GM12874 (cell line): ENCODE results near the gene REV3L.

Source experiments
- TF ChIP-seq, protein P1 (sequence below): IDR thresholded peaks from 2 replicates; pipeline ENCODE4 v1.5.1; 2011; ENCODE audit warnings: low read depth, mild to moderate bottlenecking, control low read depth, low read length, moderate library complexity; ENCODE audit not compliant: insufficient read depth

REV3L gene

DNA sequence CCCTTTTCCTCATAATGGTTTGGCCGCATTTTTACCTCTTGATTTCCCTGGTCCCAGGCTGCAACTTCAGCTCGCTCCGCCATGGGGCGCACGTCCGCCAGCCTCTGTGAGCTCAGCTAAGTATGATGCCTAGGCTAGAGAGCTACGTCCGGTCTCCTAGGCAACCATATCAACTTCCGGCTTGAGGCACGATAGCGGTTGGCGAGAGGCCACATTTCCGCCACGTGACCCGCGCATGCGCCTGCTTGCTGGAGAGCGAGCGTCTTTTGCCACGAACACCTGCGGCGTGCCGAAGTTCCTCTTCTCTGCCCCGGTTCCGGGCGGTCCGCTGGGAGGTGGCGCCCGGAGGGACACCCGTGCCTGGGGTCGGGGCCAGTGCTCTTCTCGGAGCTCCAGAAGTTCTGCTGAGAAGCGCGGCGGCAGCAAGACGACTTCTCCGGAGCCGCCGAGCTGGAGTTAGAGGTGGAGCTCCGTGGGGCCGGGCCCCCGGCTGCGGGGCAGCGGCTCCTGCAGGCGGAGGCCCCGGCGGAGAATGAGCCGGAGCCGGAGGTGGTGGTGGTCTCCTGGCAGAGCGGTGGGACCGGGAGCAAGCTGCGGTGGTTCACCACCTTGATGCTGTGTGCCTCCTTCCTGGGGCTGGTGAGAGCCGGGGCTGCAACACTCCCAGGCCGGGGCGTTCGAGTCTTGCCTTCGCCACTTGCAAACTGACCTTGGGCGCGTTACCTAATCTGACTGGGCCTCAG, 223.8 kb downstream of the REV3L start:
- TF ChIP-seq, protein P1, sequence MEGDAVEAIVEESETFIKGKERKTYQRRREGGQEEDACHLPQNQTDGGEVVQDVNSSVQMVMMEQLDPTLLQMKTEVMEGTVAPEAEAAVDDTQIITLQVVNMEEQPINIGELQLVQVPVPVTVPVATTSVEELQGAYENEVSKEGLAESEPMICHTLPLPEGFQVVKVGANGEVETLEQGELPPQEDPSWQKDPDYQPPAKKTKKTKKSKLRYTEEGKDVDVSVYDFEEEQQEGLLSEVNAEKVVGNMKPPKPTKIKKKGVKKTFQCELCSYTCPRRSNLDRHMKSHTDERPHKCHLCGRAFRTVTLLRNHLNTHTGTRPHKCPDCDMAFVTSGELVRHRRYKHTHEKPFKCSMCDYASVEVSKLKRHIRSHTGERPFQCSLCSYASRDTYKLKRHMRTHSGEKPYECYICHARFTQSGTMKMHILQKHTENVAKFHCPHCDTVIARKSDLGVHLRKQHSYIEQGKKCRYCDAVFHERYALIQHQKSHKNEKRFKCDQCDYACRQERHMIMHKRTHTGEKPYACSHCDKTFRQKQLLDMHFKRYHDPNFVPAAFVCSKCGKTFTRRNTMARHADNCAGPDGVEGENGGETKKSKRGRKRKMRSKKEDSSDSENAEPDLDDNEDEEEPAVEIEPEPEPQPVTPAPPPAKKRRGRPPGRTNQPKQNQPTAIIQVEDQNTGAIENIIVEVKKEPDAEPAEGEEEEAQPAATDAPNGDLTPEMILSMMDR = peak; percentile 95

DNA sequence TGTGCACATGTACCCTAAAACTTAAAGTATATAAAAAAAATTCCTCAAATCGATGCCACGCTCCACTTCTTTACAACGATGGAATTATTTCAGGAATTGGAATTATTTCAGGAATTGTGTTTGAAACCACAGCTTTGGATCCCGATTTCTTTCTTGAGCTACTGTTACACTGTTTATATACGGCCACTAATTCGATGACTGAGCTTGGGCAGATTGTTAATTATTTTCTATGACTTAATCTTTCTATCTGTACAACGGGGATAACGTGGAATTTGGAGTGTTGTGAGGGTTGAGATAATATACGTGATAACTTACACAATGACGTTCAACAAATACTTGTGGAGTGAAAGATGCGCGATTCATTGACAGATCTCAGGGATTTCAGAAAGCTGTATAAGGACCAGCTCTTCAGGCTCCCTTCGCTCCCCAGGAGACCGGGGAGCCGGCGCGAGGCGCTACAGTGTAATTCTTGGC, 224.4 kb downstream of the REV3L start:
- TF ChIP-seq, protein P1 = no peak

DNA sequence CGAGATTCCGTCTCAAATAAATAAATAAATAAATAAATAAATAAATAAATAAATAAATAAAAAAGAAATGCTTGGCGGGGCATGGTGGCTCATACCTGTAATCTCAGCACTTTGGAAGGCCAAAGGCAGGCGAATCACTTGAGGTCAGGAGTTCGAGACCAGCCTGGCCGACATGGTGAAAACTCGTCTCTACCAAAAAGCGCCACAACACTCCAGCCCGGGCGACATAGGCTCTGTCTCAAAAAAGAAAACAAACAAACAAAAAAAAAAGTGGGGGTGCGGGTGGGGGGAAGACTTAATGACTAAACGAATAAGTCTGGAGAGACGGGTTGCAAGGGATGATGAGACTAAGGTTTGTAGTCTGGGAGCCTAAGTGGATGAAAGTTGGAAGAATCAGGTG, 225.0 kb downstream of the REV3L start:
- TF ChIP-seq, protein P1 = no peak

DNA sequence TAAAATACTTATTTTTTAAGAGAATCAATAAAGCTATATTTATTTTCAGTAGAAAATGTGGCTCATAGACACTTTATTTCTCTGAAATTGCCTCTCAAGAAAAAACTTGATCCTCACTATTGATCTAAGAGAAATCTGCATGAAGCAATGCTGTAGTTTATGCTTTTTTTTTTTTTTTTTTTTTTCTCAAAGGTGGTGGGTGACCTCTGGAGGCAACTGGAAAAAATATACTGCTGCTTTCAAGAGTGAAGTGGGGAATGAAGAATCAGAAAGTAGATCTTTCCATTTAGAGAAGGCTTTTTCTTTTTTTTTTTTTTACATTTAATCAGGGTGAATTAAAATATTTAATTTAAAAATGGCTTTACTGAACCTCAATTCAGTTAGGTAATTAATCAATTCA, 226.4 kb downstream of the REV3L start:
- TF ChIP-seq, protein P1 = no peak

DNA sequence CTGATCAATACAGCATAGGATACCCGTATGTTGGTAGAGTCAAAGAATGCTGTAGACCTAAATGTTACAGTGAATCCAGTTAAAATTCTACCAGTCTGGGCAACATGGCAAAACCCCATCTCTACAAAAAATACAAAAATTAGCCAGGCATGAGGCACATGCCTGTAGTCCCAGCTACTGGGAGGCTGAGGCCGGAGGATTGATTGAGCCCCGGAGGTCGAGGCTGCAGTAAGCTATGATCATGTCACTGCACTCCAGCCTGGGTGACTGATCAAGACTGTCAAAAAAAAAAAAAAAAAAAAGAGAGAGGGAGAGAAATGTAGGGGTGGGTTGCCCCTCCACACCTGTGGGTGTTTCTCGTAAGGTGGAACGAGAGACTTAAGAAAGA, 228.2 kb downstream of the REV3L start:
- TF ChIP-seq, protein P1 = no peak

DNA sequence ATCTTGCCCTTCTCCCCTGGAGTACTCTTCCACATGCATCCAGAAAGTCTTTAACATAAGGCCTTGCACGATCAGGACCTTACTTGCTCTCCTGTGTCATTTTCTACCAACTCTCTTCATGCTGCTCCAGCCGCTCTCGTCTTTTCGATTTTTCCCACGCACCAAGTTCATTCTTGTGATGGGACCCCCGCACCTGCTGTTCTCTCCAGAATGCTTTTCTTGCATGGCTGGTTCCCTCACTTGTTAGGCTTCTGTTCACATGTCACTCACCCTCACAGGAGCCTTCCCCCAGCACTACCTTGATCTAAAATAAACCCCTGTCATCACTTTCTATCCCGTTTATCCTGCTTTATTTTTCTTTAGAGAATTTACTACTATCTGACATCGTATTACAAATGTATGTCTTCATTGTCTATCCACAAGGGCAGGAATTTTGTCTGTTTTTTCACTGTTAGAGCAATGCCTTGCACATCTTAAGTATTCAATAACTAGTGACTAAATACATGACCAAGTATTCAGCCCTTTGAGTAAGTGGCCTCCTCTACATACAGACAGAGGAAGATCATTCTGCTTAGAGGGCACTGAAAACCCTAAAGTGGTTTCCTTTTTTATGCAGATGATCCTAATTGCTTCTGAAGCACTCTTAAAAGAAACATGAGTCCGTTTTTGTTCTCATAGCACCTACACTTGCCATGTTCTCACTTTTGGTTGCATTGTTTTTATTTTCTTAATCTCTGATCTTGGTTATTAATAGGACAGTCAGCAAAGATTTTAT, 228.8 kb downstream of the REV3L start:
- TF ChIP-seq, protein P1 = no peak

DNA sequence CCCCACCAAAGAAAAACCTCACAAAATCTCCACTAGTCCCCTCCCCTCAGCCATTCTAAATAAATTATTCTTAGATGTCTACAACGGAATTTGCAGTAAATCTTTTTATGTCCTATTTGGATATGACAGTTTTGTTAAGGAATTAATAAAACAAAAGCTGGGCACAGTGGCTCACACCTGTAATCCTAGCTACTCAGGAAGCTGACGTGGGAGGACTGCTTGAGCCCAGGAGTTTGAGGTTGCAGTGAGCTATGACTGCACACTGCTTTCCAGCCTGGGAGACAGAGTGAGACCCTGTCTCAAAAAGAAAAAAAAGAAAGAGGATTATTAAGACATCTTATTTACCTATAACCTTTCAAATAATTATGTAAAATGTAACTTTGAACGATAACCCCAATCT, 230.3 kb downstream of the REV3L start:
- TF ChIP-seq, protein P1 = no peak
